ENCODE data around the gene GPR183. TPM values are rescaled to one million over a fixed set of nuclear protein-coding genes. Genes with fewer than 3 reads are reported as not detected.

Gene GPR183
- total and polyA plus RNA-seq, 10 of the 15 experiments (the other 5 are each of a cell fraction or from before 2014, with no cell fraction given): 134 to 669 (median 225) TPM

GRCh38 chr13:99258210-99258860 is 48.9 kb downstream of the GPR183 start, which contains the start of gene GPR18 (continued):
- TF ChIP-seq NR2C2 (IDR thresholded peaks at IDR 0.05; ENCODE audit: borderline replicate concordance, control insufficient read depth, insufficient read length, low read depth) (no peak), SPI1 (IDR thresholded peaks at IDR 0.05; ENCODE audit: borderline replicate concordance, insufficient read depth, low read depth, low read length) (peak; percentile 83), RELB (IDR thresholded peaks at IDR 0.05; ENCODE audit: low read depth) (no peak), BMI1 (IDR thresholded peaks at IDR 0.05; ENCODE audit: borderline replicate concordance) (peak; percentile 60; the same call in 1 of the 2 replicates), USF2 (IDR thresholded peaks at IDR 0.05; ENCODE audit: borderline replicate concordance, low read depth, low read length) (no peak), ZSCAN29 (IDR thresholded peaks at IDR 0.05) (no peak), RBBP5 (conservative IDR thresholded peaks at IDR 0.05) (no peak), TCF7 (IDR thresholded peaks at IDR 0.05; ENCODE audit: borderline replicate concordance) (no peak), KLF5 (IDR thresholded peaks at IDR 0.05; ENCODE audit: partially characterized antibody) (no peak), POLR2A (IDR thresholded peaks at IDR 0.05; ENCODE audit: low read depth, low read length) (no peak), GABPA (IDR thresholded peaks at IDR 0.05; ENCODE audit: low read depth) (peak; percentile 69), TBL1XR1 (IDR thresholded peaks at IDR 0.05; ENCODE audit: low read depth, low read length) (peak; percentile 57; the same call in 1 of the 2 replicates), NKRF (conservative IDR thresholded peaks at IDR 0.05) (no peak), TAF1 (IDR thresholded peaks at IDR 0.05; ENCODE audit: borderline replicate concordance, low read depth, low read length) (no peak; the same call in 1 of the 2 replicates), POLR2AphosphoS5 (IDR thresholded peaks at IDR 0.05; ENCODE audit: low read length) (no peak), NR2F1 (conservative IDR thresholded peaks at IDR 0.05) (peak; percentile 71), ZNF217 (IDR thresholded peaks at IDR 0.05) (peak; percentile 98), RAD51 (IDR thresholded peaks at IDR 0.05) (no peak), NBN (IDR thresholded peaks at IDR 0.05) (no peak), ZBTB40 (IDR thresholded peaks at IDR 0.05; ENCODE audit: borderline replicate concordance) (no peak), STAT3 (IDR thresholded peaks at IDR 0.05; ENCODE audit: low read depth, low read length) (no peak), ATF3 (IDR thresholded peaks at IDR 0.05; ENCODE audit: borderline replicate concordance, extremely low read depth, low read depth, low read length) (no peak), MEF2B (IDR thresholded peaks at IDR 0.05; ENCODE audit: partially characterized antibody, poor library complexity, severe bottlenecking) (peak; percentile 70)

All from GM12878 (cell line).